ENCODE data around the gene KIAA1328.

KIAA1328 gene

GRCh38 chr18:37258819-37259218, 429.9 kb downstream of the KIAA1328 start:
- no peak for DNase-seq

- no peak for DNase-seq
Observed at GRCh38 chr18:37259711-37260110, 430.8 kb downstream of the KIAA1328 start.

GRCh38 chr18:37260367-37261093, 431.6 kb downstream of the KIAA1328 start:
- DNase-seq: no peak

GRCh38 chr18:37261246-37261840, 432.4 kb downstream of the KIAA1328 start:
- no peak for DNase-seq

GRCh38 chr18:37261988-37262387, 433.1 kb downstream of the KIAA1328 start:
- no peak for DNase-seq

- no peak for DNase-seq
Observed at GRCh38 chr18:37264956-37265355, 436.0 kb downstream of the KIAA1328 start.

GRCh38 chr18:37265382-37265781, 436.5 kb downstream of the KIAA1328 start:
- no peak for DNase-seq

- no peak for DNase-seq
Observed at GRCh38 chr18:37266290-37266689, 437.4 kb downstream of the KIAA1328 start.

GRCh38 chr18:37270038-37270665, 441.2 kb downstream of the KIAA1328 start:
- no peak for DNase-seq

- no peak for DNase-seq
Observed at GRCh38 chr18:37270666-37271052, 441.7 kb downstream of the KIAA1328 start.

GRCh38 chr18:37272226-37272625, 443.3 kb downstream of the KIAA1328 start:
- no peak for DNase-seq

GRCh38 chr18:37272841-37273240, 443.9 kb downstream of the KIAA1328 start:
- no peak for DNase-seq

GRCh38 chr18:37274309-37275236, 445.6 kb downstream of the KIAA1328 start:
- DNase-seq: no peak

- DNase-seq: no peak
Observed at GRCh38 chr18:37275237-37275741, 446.4 kb downstream of the KIAA1328 start.

GRCh38 chr18:37276111-37276890, 447.4 kb downstream of the KIAA1328 start:
- no peak for DNase-seq

- DNase-seq: no peak
Observed at GRCh38 chr18:37277804-37278203, 448.9 kb downstream of the KIAA1328 start.
